Measurements from ENCODE around the gene LRTM1.

The LRTM1 gene

DNA sequence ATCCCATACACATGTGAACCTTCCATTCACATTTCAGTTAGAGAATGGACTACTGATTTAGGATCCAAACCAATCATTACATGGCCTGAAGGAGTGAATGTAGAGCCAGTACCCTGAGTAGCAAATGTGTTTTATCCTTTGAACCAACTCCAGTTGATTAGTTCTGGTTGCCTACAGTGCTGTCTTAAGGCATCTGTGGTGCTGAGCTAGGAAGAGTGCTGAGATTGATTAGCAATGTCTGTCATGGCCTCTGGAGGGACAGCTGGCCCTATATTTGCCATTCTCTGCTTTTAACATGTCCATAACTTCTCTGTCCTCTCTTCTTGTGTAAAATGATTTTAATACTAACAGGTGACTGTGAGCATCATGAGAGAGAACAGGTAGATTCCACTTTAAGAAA, 11.1 kb downstream of the LRTM1 start:
- H3K9me3 Mint-ChIP-seq (ENCODE audit: low read depth), result peaks cover 4% of the 10 kb centered on the region
- H3K36me3 Mint-ChIP-seq, result no peaks in the 10 kb centered on the region
- H3K27ac Mint-ChIP-seq, result no peak overlapping the region
- H3K4me3 Mint-ChIP-seq, result no peak overlapping the region
- H3K27me3 Mint-ChIP-seq, result no peaks in the 10 kb centered on the region
- H3K4me1 Mint-ChIP-seq (ENCODE audit: low read depth), result no peaks in the 10 kb centered on the region

DNA sequence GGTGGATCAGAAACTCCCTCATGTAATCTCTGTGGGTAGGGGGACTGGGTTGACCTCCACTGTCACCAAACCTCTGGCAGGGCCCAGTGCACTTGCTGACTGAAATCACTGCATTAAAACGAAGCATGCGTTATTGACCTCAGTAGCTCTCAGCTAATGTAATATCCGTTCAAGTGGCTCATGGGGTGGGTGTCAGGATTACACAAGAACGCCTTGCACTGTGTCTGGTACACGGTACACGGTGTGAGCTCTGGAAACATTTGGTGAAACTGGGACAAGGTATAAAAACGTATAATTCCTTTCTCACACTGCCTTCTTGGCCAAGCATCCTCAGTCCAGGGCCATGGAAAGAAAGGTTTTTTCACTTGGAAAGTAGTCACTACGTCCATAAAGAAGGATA, 11.9 kb downstream of the LRTM1 start:
- no peak overlapping the region for H3K27ac Mint-ChIP-seq
- H3K4me3 Mint-ChIP-seq, result no peak overlapping the region
- H3K27me3 Mint-ChIP-seq, result no peaks in the 10 kb centered on the region
- no peaks in the 10 kb centered on the region for H3K36me3 Mint-ChIP-seq
- H3K4me1 Mint-ChIP-seq (ENCODE audit: low read depth), result no peaks in the 10 kb centered on the region
- H3K9me3 Mint-ChIP-seq (ENCODE audit: low read depth), result peaks cover 4% of the 10 kb centered on the region

DNA sequence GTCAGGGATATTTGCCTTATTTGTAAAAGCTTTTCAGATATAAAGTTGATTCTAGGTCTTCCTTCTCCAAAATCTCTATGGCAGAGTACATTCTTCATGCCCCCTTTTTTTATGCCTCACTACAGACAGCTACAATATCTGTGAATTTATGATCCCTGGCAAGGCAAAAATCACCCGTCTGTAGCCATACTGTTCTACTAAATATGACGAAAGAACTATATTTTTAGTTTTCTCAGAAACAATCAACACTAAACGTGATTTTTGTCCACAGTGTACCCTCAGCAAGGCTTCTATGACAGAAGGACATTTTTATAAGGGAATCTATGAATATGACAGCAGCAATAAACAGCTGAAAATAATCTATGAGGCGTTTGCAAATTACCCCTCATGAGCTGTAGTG, 12.7 kb downstream of the LRTM1 start:
- Mint-ChIP-seq H3K27ac (no peak overlapping the region), H3K27me3 (no peaks in the 10 kb centered on the region), H3K4me3 (no peak overlapping the region), H3K36me3 (no peaks in the 10 kb centered on the region), H3K4me1 (ENCODE audit: low read depth) (no peaks in the 10 kb centered on the region), H3K9me3 (ENCODE audit: low read depth) (peaks cover 4% of the 10 kb centered on the region)

DNA sequence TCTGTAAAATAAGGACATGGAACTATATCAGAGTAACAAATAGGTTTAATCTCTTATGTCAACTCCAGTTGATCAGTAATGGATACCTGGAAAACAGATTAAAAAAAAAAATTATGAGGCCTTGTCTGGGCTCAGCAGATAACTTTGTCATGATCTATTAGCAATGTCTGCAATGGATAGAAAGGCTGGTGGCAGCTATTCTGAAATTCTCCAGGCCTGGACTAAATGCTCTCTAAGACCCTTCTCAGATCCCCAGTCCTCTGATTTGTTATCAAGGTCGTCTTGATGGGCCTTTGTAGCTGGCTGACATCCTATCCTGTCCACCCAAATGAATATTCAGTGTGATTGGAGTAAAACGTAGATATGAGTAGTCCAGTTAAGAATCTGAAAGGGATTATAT, 13.7 kb downstream of the LRTM1 start:
- no peaks in the 10 kb centered on the region for H3K36me3 Mint-ChIP-seq
- H3K27me3 Mint-ChIP-seq, result no peaks in the 10 kb centered on the region
- no peaks in the 10 kb centered on the region for H3K4me1 Mint-ChIP-seq (ENCODE audit: low read depth)
- H3K9me3 Mint-ChIP-seq (ENCODE audit: low read depth), result peaks cover 4% of the 10 kb centered on the region
- no peak overlapping the region for H3K4me3 Mint-ChIP-seq
- H3K27ac Mint-ChIP-seq, result no peak overlapping the region

DNA sequence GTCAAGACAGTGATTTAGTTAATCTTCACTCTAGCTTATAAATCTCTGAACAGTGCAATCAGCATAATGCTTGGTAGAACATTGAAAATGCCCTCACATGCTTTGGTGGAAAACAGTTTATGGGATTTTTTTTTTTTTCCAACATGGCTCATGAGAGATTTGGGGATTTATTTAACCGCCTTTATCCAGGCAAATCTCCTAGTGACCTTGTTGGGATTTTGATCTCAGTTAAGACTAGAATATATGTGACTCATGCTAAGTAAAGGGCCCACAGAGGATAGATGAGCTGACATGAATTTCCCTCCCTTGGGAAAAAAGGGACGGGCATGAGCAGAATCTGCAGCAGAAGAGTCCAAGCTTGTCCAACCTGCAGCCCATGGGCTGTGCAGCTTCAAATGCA, 18.7 kb downstream of the LRTM1 start:
- peaks cover 4% of the 10 kb centered on the region for H3K9me3 Mint-ChIP-seq (ENCODE audit: low read depth)
- H3K4me3 Mint-ChIP-seq, result no peak overlapping the region
- no peaks in the 10 kb centered on the region for H3K4me1 Mint-ChIP-seq (ENCODE audit: low read depth)
- H3K36me3 Mint-ChIP-seq, result no peaks in the 10 kb centered on the region
- no peak overlapping the region for H3K27ac Mint-ChIP-seq
- peaks cover 1% of the 10 kb centered on the region for H3K27me3 Mint-ChIP-seq

DNA sequence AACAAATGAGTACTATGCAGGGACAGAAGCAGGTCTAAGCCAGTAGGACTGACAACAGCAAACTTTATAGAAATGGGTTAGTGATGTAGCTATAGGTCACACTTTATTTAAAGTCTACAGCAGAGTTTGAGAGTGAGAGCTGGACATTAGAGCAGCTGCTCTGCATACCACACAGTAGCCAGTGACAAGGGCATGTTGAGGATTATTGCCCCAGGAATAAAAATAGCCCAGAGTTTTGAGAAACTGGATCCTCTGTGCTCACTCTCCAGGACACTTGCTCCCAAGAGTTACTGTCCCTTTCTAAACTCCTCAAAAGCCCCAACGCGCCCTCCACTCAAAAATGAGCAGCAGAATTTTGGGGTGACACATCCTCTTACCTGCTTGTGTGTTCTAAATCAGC, 21.1 kb downstream of the LRTM1 start:
- H3K4me3 Mint-ChIP-seq, result no peak overlapping the region
- no peaks in the 10 kb centered on the region for H3K36me3 Mint-ChIP-seq
- no peaks in the 10 kb centered on the region for H3K4me1 Mint-ChIP-seq (ENCODE audit: low read depth)
- H3K27ac Mint-ChIP-seq, result no peak overlapping the region
- peaks cover 1% of the 10 kb centered on the region for H3K27me3 Mint-ChIP-seq
- no peaks in the 10 kb centered on the region for H3K9me3 Mint-ChIP-seq (ENCODE audit: low read depth)

DNA sequence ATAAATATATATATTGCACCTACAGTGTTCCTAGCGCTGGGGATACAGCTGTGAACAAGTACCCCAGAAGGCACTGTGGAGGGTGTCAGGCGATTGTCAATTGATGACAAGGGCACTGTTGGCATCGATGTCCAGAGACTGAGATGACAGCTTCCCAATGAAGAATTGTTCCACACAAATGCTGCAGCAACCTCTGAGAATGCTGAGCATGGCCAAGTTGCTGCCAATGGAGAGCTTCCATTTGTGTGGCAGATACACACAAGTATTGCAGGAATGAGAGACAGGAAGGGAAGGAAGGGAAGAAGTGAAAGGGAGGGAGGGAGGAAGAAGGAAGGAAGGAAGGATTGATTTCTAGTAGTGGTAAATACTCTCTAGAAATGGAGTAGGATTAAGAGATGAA, 21.9 kb downstream of the LRTM1 start:
- H3K27me3 Mint-ChIP-seq, result peaks cover 1% of the 10 kb centered on the region
- no peak overlapping the region for H3K4me3 Mint-ChIP-seq
- H3K36me3 Mint-ChIP-seq, result no peaks in the 10 kb centered on the region
- no peaks in the 10 kb centered on the region for H3K4me1 Mint-ChIP-seq (ENCODE audit: low read depth)
- no peak overlapping the region for H3K27ac Mint-ChIP-seq
- H3K9me3 Mint-ChIP-seq (ENCODE audit: low read depth), result no peaks in the 10 kb centered on the region

DNA sequence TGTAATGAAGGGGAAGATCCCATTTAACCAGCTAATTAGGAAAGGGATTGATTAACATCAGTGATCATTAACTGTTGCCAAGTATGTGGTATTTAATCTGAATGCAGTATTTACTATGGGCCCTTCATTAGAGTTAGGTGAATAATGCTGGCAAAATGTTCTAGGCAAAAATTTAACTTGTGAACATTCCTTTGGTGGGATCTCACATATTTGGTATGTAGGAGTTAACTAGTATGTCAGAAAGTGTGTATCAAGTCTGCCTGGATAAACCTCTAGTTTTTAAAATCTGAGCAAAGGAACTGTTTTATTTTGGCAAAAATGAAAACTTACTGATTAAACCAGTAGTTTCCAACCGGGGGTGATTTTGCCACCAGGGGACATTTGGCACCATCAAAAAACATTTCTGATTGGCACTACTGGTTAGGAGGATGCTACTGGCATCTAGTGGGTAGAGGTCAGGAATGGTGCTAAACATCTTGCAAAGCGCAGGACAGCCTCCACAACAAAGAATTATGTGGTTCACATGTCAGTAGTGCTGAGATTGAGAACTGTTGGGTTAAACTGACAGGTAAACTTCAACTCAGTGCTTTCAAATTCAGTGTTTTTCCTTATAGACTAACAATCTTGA, 22.5 kb downstream of the LRTM1 start:
- Mint-ChIP-seq H3K27me3 (peaks cover 1% of the 10 kb centered on the region), H3K27ac (no peak overlapping the region), H3K36me3 (no peaks in the 10 kb centered on the region), H3K9me3 (ENCODE audit: low read depth) (no peaks in the 10 kb centered on the region), H3K4me3 (no peak overlapping the region), H3K4me1 (ENCODE audit: low read depth) (no peaks in the 10 kb centered on the region)

DNA sequence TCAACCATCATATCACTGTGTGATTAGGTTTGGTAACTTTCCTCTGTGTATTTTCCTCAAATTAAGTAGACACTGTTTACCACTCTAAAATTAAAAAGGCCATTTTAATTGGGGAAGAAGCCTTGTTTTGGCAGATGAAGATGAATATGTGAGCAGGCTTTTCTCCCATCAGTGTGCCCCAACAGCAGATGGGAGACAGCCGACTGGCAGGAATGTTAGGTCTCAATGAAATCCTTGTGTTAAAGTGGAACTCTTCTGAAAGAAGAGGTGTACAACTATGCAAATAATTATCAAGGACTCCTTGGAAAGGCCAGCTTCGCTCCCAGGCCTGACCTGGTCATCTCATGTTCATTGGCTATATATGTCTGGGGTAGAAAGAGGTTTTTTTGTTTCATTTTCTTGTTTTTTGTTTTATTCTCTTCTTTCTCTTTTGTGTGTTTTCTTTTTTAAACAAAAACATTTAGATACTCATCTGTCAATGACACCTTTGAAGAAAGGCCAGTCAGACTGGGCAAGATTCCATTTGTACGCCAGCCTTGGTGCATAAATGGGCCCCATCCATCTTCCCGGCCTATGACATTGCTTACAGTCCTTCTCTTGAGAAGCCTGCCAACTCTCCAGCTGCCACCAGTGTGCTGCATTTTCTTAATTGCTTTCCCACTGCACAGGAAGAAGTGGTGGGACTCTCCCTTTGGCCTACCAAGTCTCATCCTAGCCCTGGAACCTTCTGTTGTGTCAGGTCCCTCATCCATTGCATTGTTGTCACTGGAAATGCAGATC, 25.8 kb downstream of the LRTM1 start:
- no peak overlapping the region for H3K27ac Mint-ChIP-seq
- no peaks in the 10 kb centered on the region for H3K4me1 Mint-ChIP-seq (ENCODE audit: low read depth)
- H3K9me3 Mint-ChIP-seq (ENCODE audit: low read depth), result no peaks in the 10 kb centered on the region
- no peak overlapping the region for H3K4me3 Mint-ChIP-seq
- H3K27me3 Mint-ChIP-seq, result peaks cover 1% of the 10 kb centered on the region
- H3K36me3 Mint-ChIP-seq, result no peaks in the 10 kb centered on the region

DNA sequence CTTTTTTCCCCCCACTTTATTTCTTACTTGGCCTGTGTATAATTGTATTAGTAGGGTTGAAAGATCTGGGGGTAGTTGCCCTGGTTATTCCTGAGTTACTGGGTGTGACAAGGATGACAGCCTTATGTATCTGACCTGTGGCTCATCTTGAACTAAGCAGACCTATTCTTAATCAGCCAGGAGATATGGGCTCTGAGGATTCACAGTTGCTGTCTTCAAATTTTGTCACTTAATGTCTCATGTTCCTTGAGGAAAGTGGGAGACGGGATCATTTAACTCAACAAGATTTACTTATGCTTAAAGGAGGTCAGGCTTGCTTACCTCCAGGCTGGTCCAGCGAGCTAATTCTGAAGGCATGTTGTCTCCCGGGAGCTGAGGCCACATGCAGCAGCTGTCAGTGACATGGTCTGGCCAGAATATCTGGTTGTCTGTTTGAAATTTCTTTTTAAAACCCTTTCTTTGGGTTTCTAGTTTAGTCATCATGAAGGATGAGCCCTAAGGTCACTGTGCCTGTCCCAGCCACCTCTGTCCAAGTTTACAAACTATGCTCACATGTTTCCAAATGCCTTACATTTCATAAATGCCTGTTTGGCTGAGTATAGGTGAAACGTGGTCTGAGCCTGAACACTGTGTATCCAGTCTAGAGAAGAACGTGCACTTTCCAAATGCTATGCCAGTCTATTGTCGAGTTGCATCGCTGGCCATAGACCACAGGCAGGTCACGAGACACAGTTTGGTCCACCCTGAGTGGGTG, 26.8 kb downstream of the LRTM1 start:
- Mint-ChIP-seq H3K4me1 (ENCODE audit: low read depth) (no peaks in the 10 kb centered on the region), H3K36me3 (no peaks in the 10 kb centered on the region), H3K27me3 (peaks cover 1% of the 10 kb centered on the region), H3K27ac (no peak overlapping the region), H3K4me3 (no peak overlapping the region), H3K9me3 (ENCODE audit: low read depth) (no peaks in the 10 kb centered on the region)

DNA sequence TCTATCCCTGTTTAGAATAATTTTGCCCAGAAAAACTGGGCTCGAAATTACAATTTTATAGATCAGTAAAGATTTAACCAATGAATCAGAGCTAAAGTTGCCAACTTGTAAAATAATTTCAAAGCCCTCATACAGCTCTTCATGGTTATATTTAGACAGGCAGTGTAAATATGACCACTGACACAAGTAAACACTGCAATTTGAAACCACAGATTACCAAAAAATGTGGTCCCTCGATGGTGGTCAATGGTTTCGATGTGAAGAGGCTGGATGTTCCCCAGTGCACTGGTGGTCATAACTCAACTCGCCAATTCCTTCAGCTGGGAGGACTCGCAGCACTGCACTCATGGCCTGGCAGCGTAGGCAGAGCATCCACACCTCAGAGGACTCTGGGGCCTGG, 28.6 kb downstream of the LRTM1 start:
- Mint-ChIP-seq H3K4me1 (ENCODE audit: low read depth) (no peaks in the 10 kb centered on the region), H3K27me3 (no peaks in the 10 kb centered on the region), H3K36me3 (no peaks in the 10 kb centered on the region), H3K9me3 (ENCODE audit: low read depth) (no peaks in the 10 kb centered on the region), H3K27ac (no peak overlapping the region), H3K4me3 (no peak overlapping the region)

DNA sequence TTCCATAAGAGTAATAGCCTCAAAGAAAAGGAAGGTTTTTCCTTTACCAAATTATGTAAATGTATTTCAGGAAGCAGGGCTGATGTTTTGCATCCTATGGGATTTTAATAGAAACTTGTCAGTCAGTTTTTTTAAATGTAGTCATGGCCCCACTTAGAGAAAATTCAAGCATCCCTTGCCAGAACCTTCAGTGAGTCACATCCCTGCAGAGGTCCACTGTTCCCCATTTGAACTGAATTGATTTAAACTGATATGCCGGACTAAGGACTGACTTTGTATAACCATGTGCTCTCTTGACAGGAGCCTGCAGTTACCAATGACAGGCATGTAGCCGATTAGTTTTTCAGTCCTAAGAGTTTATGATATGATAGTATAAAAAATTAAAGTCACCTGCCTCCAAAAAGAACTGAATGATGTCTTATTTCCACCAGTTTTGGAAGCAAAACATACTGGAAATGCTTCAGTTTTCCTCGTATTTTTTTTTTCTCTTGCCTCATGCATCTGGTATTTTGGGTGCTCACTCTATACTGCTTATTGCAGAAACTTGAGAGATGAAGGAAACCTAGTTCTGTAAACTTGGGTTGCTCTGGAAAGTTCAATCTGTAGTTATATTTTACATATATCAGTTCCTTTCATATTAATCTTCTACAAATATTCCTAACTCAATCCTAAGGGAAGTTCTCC, 30.7 kb downstream of the LRTM1 start:
- H3K27me3 Mint-ChIP-seq, result no peaks in the 10 kb centered on the region
- no peaks in the 10 kb centered on the region for H3K4me1 Mint-ChIP-seq (ENCODE audit: low read depth)
- H3K9me3 Mint-ChIP-seq (ENCODE audit: low read depth), result no peaks in the 10 kb centered on the region
- H3K27ac Mint-ChIP-seq, result no peak overlapping the region
- H3K36me3 Mint-ChIP-seq, result no peaks in the 10 kb centered on the region
- no peak overlapping the region for H3K4me3 Mint-ChIP-seq

DNA sequence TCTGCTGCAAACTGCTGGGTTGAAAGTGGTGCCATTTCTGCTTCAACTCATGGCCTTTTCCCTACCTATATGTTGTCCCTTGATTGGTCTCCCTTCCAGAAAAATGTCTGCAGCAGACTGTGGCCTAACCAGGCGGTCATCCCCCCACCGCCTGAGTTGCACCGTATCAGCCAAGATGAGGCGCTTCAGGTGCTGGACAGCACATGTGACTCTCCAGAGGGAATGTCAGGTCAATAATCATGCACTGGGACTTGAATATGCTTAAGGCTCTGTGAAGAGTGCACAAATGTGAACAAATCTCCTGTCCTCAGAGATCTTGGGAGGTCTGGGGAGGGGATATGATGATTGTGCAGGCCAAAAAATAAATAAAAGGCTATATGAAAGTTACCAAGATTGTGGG, 32.2 kb downstream of the LRTM1 start:
- H3K27me3 Mint-ChIP-seq, result no peaks in the 10 kb centered on the region
- no peak overlapping the region for H3K27ac Mint-ChIP-seq
- no peaks in the 10 kb centered on the region for H3K9me3 Mint-ChIP-seq (ENCODE audit: low read depth)
- H3K4me3 Mint-ChIP-seq, result no peak overlapping the region
- no peaks in the 10 kb centered on the region for H3K36me3 Mint-ChIP-seq
- no peaks in the 10 kb centered on the region for H3K4me1 Mint-ChIP-seq (ENCODE audit: low read depth)

DNA sequence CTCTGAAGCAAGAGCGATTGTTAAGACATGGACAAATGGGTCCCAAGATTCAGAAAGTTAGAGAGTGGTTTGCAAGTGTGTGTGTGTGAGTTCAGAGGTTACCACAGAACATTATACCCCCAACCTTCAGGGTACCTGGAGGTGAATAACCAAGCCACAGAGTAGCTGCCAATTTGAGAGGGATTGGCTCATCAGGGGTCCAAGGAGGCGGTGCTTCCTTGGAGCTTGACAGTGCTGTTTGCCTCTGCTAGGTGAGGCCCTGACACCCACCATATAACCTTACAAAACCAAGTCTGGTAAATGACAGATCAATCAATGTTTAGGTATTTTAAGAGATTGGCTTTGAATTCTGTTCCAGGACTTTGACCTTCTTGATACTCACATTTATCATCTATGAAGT, 35.7 kb downstream of the LRTM1 start:
- Mint-ChIP-seq H3K4me1 (ENCODE audit: low read depth) (no peaks in the 10 kb centered on the region), H3K4me3 (no peak overlapping the region), H3K27ac (no peak overlapping the region), H3K36me3 (no peaks in the 10 kb centered on the region), H3K27me3 (no peaks in the 10 kb centered on the region), H3K9me3 (ENCODE audit: low read depth) (no peaks in the 10 kb centered on the region)

DNA sequence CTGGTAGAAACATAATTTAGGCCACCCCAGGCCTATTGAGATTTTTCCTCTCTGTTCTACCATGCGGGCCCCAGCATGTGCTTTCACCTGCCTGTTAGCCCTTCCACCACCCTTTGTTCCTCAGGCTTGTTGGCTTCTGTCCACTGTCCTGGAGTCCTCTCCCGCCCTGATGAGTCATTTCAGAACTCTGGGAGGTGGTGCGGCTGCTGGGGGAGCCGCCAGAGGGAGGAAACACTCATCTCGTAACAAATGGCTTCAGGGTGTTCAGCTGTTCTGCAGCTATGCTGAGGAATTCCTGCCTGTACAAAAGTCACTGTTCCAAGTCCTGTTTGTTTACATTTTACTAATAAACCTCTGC, 36.3 kb downstream of the LRTM1 start:
- Mint-ChIP-seq H3K27me3 (no peaks in the 10 kb centered on the region), H3K27ac (no peak overlapping the region), H3K9me3 (ENCODE audit: low read depth) (no peaks in the 10 kb centered on the region), H3K4me3 (no peak overlapping the region), H3K4me1 (ENCODE audit: low read depth) (no peaks in the 10 kb centered on the region), H3K36me3 (no peaks in the 10 kb centered on the region)

Measured in activated naive CD8-positive, alpha-beta T cell (primary cell).